GM19035 (cell line): ENCODE measurements around the gene AATF.
"Not testable (repeated sequence)": the region's sequence is repeated elsewhere in the genome, so short reads cannot be mapped to it uniquely, and the experiment has no call there.

Experiments
- ATAC-seq: cut with Tn5 transposase; IDR thresholded peaks from one replicate; pipeline ENCODE4 v1.9.1; 2021; ENCODE audit not compliant: unreplicated experiment

AATF gene

DNA sequence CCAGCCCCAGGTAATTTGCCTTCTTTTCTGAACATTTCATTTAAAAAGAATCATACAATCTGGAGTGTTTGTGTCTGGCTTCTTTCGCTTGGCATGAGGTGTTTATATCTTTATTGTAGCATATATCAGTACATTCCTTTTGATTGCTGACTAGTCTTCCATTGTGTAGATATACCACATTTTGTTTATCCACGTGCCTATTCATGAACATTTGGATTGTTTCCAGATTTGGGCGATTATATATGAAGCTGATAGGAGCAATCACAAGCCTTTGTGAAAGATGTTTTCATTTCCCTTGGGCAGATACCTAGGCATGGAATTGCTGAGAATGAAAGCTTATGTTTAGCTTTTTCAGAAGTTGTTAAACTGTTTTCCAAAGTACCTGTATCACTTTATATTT lies 120.3 kb downstream of the AATF start:
- ATAC-seq: no peak

- not testable (repeated sequence) for ATAC-seq
Observed at GRCh38 chr17:37073464-37073863, 124.7 kb downstream of the AATF start.

GRCh38 chr17:37079065-37079708 lies 130.4 kb downstream of the AATF start:
- ATAC-seq: no peak

DNA sequence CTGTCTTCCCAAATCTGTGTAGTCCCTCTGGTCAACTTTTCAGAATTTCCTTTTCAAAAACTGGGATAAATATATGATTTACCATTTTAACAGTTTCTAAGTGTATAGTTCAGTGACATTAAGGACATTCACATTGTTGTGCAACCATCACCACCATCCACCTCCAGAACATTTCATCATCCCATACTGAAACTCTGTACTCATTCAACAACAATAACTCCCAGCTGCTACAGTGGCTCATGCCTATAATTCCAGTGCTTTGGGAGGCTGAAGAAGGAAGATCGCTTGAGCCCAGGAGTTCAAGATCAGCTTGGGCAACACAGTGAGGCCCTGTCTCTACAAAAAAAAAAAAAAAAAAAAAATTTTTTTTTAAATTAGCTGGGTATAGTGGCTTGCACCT lies 131.0 kb downstream of the AATF start:
- ATAC-seq: no peak

- ATAC-seq: no peak
Observed at GRCh38 chr17:37081287-37081686, 132.5 kb downstream of the AATF start.

- no peak for ATAC-seq
Observed at GRCh38 chr17:37082311-37082860, 133.6 kb downstream of the AATF start.

DNA sequence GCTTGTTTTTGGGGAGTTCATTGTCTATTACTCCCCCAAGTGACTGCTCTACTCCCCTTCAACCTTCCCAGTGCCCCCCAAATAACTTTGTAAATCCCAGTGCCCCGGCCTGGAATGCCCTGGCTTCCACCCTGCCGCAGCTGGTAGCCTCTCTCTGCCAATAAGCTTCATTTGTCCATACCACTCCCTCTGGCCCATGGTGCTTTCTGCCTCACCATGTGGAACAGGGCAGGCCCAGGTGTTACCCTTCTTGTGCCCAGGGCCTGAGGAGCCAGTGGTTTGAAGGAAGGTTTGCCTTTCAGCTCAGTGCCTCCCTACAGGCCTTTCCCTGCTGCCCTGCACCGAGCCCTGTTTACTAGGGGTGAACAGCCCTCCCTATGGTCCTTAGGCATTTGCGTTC lies 134.2 kb downstream of the AATF start:
- no peak for ATAC-seq

GRCh38 chr17:37083456-37083855 lies 134.7 kb downstream of the AATF start:
- no peak for ATAC-seq

GRCh38 chr17:37084372-37084771 lies 135.6 kb downstream of the AATF start:
- no peak for ATAC-seq

DNA sequence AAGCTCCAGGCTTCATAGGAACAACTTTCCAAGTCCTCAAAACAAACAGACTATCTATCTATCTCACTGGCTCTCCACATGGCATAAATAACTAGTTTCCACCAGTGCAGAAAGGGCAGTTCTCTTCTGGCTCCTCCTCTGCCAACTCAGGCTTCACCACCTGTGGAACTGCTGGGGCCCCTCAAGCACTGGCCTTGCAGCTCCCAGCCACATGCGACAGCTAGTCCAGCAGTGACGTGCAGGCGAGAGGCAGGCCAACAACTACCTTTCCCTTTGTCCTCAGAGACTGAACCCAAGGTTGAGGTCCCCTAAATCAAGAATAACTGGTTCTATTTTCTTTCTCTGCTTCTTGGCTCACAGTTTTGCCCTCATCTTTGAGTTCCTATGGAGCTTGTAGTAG lies 137.6 kb downstream of the AATF start:
- no peak for ATAC-seq

DNA sequence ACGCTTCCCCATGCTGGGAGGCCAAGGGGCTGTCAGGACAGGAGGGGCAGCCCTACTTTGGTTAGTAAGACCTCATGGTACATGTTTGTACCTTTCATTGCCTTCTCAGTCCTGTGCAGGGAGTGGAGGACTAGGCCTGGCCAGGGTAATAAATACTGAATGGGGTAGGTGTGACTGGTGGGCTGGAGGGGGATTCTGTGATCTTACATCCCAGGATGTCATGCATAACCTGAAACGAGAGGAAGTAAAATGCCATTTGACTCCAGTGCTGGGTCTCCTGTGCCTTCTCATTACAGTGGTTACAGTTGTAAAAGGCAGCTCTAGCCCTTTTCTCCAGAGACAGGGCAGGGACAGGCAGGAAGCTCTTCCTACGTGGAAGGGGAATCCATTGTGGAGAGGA lies 138.2 kb downstream of the AATF start:
- ATAC-seq: no peak

GRCh38 chr17:37087683-37088082 lies 138.9 kb downstream of the AATF start:
- no peak for ATAC-seq

- no peak for ATAC-seq
Observed at GRCh38 chr17:37088459-37088858, 139.7 kb downstream of the AATF start.

DNA sequence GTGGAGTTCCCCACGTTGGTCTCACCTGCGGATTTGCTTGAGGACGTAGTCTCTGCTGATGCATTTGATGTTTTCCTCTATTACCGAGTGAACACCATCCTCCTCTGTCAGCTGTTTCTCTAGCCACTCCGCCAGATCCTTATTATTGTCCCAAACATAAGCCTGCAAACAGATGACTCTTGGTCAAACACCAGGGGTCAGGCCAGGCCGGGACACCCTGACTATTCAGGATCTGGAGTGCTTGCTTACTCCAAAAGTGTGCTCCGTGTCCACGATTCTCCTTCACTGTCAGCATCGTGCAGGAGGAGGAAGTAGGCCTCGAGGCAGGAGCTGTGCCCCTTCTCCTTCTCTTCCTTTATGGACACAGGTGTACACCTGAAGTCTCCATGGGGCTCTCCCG lies 140.2 kb downstream of the AATF start:
- ATAC-seq: no peak

GRCh38 chr17:37089956-37090355 lies 141.2 kb downstream of the AATF start:
- ATAC-seq: no peak

GRCh38 chr17:37090941-37091340 lies 142.2 kb downstream of the AATF start:
- no peak for ATAC-seq

DNA sequence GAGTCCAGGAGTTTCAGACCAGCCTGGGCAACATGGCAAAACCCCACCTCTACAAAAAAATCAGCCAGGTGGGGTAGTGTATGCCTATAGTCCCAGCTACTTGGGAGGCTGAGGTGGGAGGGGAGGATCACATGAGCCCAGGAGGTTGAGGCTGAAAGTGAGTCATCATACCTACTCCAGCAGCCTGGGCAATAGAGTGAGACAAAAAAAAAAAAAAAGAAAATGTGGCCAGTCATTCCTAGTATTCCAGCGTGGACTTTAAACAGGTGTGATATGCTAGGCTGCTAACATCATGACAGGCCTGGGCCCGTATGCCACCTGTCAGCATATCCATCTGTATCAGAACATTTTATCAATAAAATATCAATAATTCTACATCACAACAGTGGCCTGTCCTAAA lies 143.3 kb downstream of the AATF start:
- no peak for ATAC-seq

DNA sequence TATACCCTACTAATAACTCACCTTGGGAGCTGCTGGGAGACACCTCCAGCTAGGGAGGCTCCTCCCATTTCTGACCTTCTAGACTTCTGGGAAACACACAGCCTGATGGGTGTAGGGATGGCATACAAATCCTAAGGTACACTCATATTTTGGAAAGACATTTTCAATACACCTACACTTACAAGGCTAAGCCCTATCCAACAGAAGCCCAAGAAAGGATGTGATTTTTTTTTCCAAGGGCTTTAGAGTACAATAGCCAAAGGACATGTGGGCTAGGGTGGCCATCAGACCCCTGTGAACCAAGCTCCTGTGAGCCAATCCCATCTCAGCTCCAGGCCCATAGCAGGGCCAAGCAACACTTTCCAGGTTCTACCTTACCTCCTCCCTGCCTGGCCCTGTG lies 143.9 kb downstream of the AATF start:
- no peak for ATAC-seq

DNA sequence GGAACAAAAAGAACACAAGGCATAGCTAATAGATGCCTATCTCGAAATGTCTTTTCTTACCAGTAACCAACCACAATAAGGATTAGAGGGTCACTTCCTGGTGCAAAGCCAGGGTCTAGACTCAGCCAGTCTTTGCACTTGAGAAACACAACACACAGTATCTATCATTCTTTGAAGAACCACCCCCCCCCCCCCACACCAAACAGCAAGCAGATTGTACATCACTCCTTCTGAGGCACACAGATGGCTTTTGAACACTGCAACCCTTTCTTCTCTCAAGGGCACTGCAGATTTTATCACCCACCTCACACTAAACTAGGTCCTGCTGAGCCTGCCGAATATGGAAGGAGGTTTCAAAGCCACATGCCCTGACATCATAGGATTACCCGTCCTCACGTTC lies 145.6 kb downstream of the AATF start:
- ATAC-seq: no peak

- ATAC-seq: no peak
Observed at GRCh38 chr17:37096071-37096470, 147.3 kb downstream of the AATF start.

GRCh38 chr17:37097154-37097553 lies 148.4 kb downstream of the AATF start:
- no peak for ATAC-seq

DNA sequence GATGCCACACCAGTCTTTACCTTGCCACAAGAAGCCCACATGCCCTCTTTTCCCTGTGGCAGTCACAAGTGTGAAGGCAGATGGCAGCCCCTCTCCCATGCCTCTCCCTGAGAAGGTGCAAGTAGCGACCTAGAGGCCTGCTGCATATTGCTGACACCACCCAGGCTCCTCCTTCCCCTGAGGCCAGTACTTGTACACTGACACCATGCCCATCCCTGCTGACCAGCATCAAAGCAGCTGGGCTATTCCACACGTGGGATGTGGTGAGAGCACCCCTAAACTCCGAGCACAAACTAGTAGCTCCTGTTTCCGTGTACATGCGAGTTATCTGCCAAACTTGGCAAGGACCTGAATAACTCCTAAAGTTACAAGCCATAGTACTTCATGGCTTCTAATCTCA lies 149.4 kb downstream of the AATF start:
- ATAC-seq: no peak
